ENCODE data around the gene DSG4. TPM values are rescaled to one million over a fixed set of nuclear protein-coding genes. Genes with fewer than 3 reads are reported as not detected.

Gene DSG4
- total and polyA plus RNA-seq, 9 of the 15 experiments (the other 6 are each of a cell fraction or from before 2014, with no cell fraction given), result not detected

DNA sequence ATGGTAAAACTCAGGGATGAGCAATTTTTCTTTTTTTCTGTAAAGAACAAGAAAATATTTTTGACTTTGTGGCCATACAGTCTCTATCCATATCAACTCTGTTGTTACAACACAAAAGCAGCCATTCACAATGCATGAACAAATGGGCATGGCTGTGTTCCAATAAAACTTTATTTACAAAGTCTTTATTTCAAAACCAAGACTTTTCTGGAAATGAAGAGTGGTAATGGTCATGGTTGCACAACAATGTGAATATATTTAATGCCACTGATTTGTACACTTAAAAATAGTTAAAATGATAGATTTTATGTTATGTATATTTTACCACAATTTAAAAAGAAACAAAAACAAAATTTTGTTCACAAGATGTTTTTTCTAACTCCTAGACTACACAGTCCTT is 69.3 kb downstream of the DSG4 start:
- Histone ChIP-seq H3K27me3 (ENCODE audit: control insufficient read depth in 2 of 2, insufficient read depth in 2 of 2, low read length in 2 of 2) (peaks cover 0 to 3% of the 10 kb centered on the region in 2 experiments; a peak in 1 of 5 replicates), H3K9me3 (replicated peaks; ENCODE audit: control insufficient read depth, insufficient read depth, low read depth, low read length) (no peaks in the 10 kb centered on the region), H4K20me1 (replicated peaks; ENCODE audit: control insufficient read depth, insufficient read depth, low read length) (no peaks in the 10 kb centered on the region), H3K4me3 (no peak overlapping the region), H3K27ac (ENCODE audit: extremely low read depth, low read depth, low read length) (no peak overlapping the region), H3K79me2 (ENCODE audit: control insufficient read depth, insufficient read depth, low read length) (no peaks in the 10 kb centered on the region), H3K4me1 (replicated peaks in 1 of 2; ENCODE audit: control insufficient read depth in 2 of 2, insufficient read depth in 2 of 2, low read length in 2 of 2) (no peaks in the 10 kb centered on the region), H3K36me3 (ENCODE audit: control insufficient read depth, insufficient read depth, low read length) (no peaks in the 10 kb centered on the region), H3K9me1 (ENCODE audit: control insufficient read depth, insufficient read depth, low read length) (no peaks in the 10 kb centered on the region), H3K9ac (ENCODE audit: insufficient read depth in 1 of 2, low read depth in 2 of 2, low read length in 2 of 2) (no peak overlapping the region), H3K4me2 (ENCODE audit: insufficient read depth, low read length) (no peak overlapping the region; the same call in 1 of the 2 replicates), H2AFZ (ENCODE audit: low read depth, low read length) (0 out of 2 replicates have a peak overlapping the region, but pooled peaks have one; percentile 30)
- ChIA-PET POLR2A (interaction anchor here (1.3 kb wide), 1 partner anchor 15 kb away, joined by 4 read pairs; no protein-coding TSS in a partner anchor), CTCF (ENCODE audit: low intra/inter-chr PET ratio) (no interaction called here)
- intact Hi-C loops (cut with micrococcal nuclease), result no loop called here
- TF ChIP-seq, protein P1, sequence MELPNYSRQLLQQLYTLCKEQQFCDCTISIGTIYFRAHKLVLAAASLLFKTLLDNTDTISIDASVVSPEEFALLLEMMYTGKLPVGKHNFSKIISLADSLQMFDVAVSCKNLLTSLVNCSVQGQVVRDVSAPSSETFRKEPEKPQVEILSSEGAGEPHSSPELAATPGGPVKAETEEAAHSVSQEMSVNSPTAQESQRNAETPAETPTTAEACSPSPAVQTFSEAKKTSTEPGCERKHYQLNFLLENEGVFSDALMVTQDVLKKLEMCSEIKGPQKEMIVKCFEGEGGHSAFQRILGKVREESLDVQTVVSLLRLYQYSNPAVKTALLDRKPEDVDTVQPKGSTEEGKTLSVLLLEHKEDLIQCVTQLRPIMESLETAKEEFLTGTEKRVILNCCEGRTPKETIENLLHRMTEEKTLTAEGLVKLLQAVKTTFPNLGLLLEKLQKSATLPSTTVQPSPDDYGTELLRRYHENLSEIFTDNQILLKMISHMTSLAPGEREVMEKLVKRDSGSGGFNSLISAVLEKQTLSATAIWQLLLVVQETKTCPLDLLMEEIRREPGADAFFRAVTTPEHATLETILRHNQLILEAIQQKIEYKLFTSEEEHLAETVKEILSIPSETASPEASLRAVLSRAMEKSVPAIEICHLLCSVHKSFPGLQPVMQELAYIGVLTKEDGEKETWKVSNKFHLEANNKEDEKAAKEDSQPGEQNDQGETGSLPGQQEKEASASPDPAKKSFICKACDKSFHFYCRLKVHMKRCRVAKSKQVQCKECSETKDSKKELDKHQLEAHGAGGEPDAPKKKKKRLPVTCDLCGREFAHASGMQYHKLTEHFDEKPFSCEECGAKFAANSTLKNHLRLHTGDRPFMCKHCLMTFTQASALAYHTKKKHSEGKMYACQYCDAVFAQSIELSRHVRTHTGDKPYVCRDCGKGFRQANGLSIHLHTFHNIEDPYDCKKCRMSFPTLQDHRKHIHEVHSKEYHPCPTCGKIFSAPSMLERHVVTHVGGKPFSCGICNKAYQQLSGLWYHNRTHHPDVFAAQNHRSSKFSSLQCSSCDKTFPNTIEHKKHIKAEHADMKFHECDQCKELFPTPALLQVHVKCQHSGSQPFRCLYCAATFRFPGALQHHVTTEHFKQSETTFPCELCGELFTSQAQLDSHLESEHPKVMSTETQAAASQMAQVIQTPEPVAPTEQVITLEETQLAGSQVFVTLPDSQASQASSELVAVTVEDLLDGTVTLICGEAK (IDR thresholded peaks at IDR 0.05), result peak; percentile 96
- TF ChIP-seq, protein P1 (CRISPR knock-in tag; IDR thresholded peaks at IDR 0.05), result peak; percentile 76
- TF ChIP-seq SIN3B (IDR thresholded peaks at IDR 0.05; ENCODE audit: low read depth) (no peak), CEBPG (CRISPR knock-in tag; IDR thresholded peaks at IDR 0.05) (no peak), CEBPG (tag; conservative IDR thresholded peaks at IDR 0.05 in 1 of 2, IDR thresholded peaks at IDR 0.05 in 1 of 2) (peak in 1 of 2 experiments; percentile 56; a peak in 2 of 4 replicates), E2F5 (CRISPR knock-in tag; IDR thresholded peaks at IDR 0.05) (no peak), ZNF311 (CRISPR knock-in tag; IDR thresholded peaks at IDR 0.05) (no peak), CEBPB (tag; IDR thresholded peaks at IDR 0.05) (peak; percentile 64), KAT8 (IDR thresholded peaks at IDR 0.05; ENCODE audit: low read depth) (no peak)
- TF ChIP-seq, protein P2, sequence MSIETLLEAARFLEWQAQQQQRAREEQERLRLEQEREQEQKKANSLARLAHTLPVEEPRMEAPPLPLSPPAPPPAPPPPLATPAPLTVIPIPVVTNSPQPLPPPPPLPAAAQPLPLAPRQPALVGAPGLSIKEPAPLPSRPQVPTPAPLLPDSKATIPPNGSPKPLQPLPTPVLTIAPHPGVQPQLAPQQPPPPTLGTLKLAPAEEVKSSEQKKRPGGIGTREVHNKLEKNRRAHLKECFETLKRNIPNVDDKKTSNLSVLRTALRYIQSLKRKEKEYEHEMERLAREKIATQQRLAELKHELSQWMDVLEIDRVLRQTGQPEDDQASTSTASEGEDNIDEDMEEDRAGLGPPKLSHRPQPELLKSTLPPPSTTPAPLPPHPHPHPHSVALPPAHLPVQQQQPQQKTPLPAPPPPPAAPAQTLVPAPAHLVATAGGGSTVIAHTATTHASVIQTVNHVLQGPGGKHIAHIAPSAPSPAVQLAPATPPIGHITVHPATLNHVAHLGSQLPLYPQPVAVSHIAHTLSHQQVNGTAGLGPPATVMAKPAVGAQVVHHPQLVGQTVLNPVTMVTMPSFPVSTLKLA (conservative IDR thresholded peaks at IDR 0.05), result no peak
- BruUV-seq (replicated peaks), result no TSS peak
- in situ Hi-C loops (cut with MboI), result no loop called here
- FAIRE-seq (no peak), ATAC-seq (no peak), DNase-seq (ENCODE audit: extremely low read depth in 1 of 4, low spot score in 3 of 4) (no peak)

All from K562 (cell line).